Measurements from ENCODE around the gene RCAN1.
A peak's percentile ranks its signal among the peaks of the same experiment; 100 is the strongest.
"Not testable (repeated sequence)": the region's sequence is repeated elsewhere in the genome, so short reads cannot be mapped to it uniquely, and the experiment has no call there.

Gene RCAN1

GRCh38 chr21:34621434-34622350, 6.8 kb upstream of the RCAN1 start:
- DNase-seq (ENCODE audit: low spot score): no peak

GRCh38 chr21:34619841-34620665, 5.1 kb upstream of the RCAN1 start:
- no peak for DNase-seq (ENCODE audit: low spot score)

- DNase-seq (ENCODE audit: low spot score): no peak
Measured at GRCh38 chr21:34618941-34619340, 4.0 kb upstream of the RCAN1 start.

GRCh38 chr21:34617753-34618339, 2.9 kb upstream of the RCAN1 start:
- no peak for DNase-seq (ENCODE audit: low spot score)

- no peak for DNase-seq (ENCODE audit: low spot score)
Measured at GRCh38 chr21:34615487-34615814, 538 bp upstream of the RCAN1 start.

- no peak for DNase-seq (ENCODE audit: low spot score)
Measured at GRCh38 chr21:34613679-34614627, 960 bp downstream of the RCAN1 start.

GRCh38 chr21:34612557-34612956, 2.4 kb downstream of the RCAN1 start:
- no peak for DNase-seq (ENCODE audit: low spot score)

GRCh38 chr21:34612056-34612455, 2.9 kb downstream of the RCAN1 start:
- no peak for DNase-seq (ENCODE audit: low spot score)

GRCh38 chr21:34611528-34611927, 3.4 kb downstream of the RCAN1 start:
- no peak for DNase-seq (ENCODE audit: low spot score)

- DNase-seq (ENCODE audit: low spot score): no peak
Measured at GRCh38 chr21:34609933-34610549, 4.9 kb downstream of the RCAN1 start.

- no peak for DNase-seq (ENCODE audit: low spot score)
Measured at GRCh38 chr21:34609244-34609932, 5.5 kb downstream of the RCAN1 start.

GRCh38 chr21:34607376-34607775, 7.5 kb downstream of the RCAN1 start:
- DNase-seq (ENCODE audit: low spot score): not testable (repeated sequence)

GRCh38 chr21:34606621-34607020, 8.3 kb downstream of the RCAN1 start:
- no peak for DNase-seq (ENCODE audit: low spot score)

- no peak for DNase-seq (ENCODE audit: low spot score)
Measured at GRCh38 chr21:34606051-34606450, 8.9 kb downstream of the RCAN1 start.

- DNase-seq (ENCODE audit: low spot score): not testable (repeated sequence)
Measured at GRCh38 chr21:34604956-34605355, 10.0 kb downstream of the RCAN1 start.

GRCh38 chr21:34604556-34604955, 10.4 kb downstream of the RCAN1 start:
- no peak for DNase-seq (ENCODE audit: low spot score)

GRCh38 chr21:34603710-34604057, 11.2 kb downstream of the RCAN1 start:
- DNase-seq (ENCODE audit: low spot score): no peak

- peak; percentile 27 for DNase-seq (ENCODE audit: low spot score)
Measured at GRCh38 chr21:34603002-34603709, 11.8 kb downstream of the RCAN1 start.

GRCh38 chr21:34602061-34602460, 12.9 kb downstream of the RCAN1 start:
- no peak for DNase-seq (ENCODE audit: low spot score)

GRCh38 chr21:34599534-34600101, 15.3 kb downstream of the RCAN1 start:
- no peak for DNase-seq (ENCODE audit: low spot score)
